ENCODE results near the gene AGO3.
"Not testable (repeated sequence)": the region's sequence is repeated elsewhere in the genome, so short reads cannot be mapped to it uniquely, and the experiment has no call there.

AGO3 gene

GRCh38 chr1:35930593-35931445 lies at the start of gene AGO3:
Gene AGO3, plus strand, starts transcription at chr1:35931105. Its CDS starts 322 bp downstream, at chr1:35931427.
- DNase-seq: peak; percentile 84

- DNase-seq: no peak
Measured at GRCh38 chr1:35881850-35882273, 49.0 kb upstream of the AGO3 start.

- DNase-seq: no peak
Measured at GRCh38 chr1:35882586-35882944, 48.3 kb upstream of the AGO3 start.

- DNase-seq: peak; percentile 89
Measured at GRCh38 chr1:35882945-35883634, 47.8 kb upstream of the AGO3 start, which contains the start of gene AGO1. Gene AGO1, plus strand, starts transcription at chr1:35883209. Its CDS starts 213 bp downstream, at chr1:35883422.

GRCh38 chr1:35883635-35884101 lies 47.2 kb upstream of the AGO3 start:
- DNase-seq: no peak

- DNase-seq: no peak
Measured at GRCh38 chr1:35884934-35885333, 46.0 kb upstream of the AGO3 start.

GRCh38 chr1:35885961-35886558 lies 44.8 kb upstream of the AGO3 start:
- no peak for DNase-seq

- DNase-seq: no peak
Measured at GRCh38 chr1:35886577-35887431, 44.1 kb upstream of the AGO3 start.

- no peak for DNase-seq
Measured at GRCh38 chr1:35887508-35887907, 43.4 kb upstream of the AGO3 start.

GRCh38 chr1:35888255-35888654 lies 42.6 kb upstream of the AGO3 start:
- DNase-seq: no peak

GRCh38 chr1:35888981-35889380 lies 41.9 kb upstream of the AGO3 start:
- not testable (repeated sequence) for DNase-seq

GRCh38 chr1:35893051-35893879 lies 37.6 kb upstream of the AGO3 start:
- DNase-seq: no peak

- DNase-seq: no peak
Measured at GRCh38 chr1:35894183-35894582, 36.7 kb upstream of the AGO3 start.

- DNase-seq: no peak
Measured at GRCh38 chr1:35894656-35895055, 36.2 kb upstream of the AGO3 start.

- DNase-seq: no peak
Measured at GRCh38 chr1:35899941-35900340, 31.0 kb upstream of the AGO3 start.

GRCh38 chr1:35901235-35901634 lies 29.7 kb upstream of the AGO3 start:
- no peak for DNase-seq

- DNase-seq: no peak
Measured at GRCh38 chr1:35902671-35903070, 28.2 kb upstream of the AGO3 start.

GRCh38 chr1:35914717-35915116 lies 16.2 kb upstream of the AGO3 start:
- no peak for DNase-seq

GRCh38 chr1:35915693-35916092 lies 15.2 kb upstream of the AGO3 start:
- DNase-seq: no peak

- DNase-seq: no peak
Measured at GRCh38 chr1:35923791-35924221, 7.1 kb upstream of the AGO3 start.

- no peak for DNase-seq
Measured at GRCh38 chr1:35924838-35925237, 6.1 kb upstream of the AGO3 start.

GRCh38 chr1:35925741-35926140 lies 5.2 kb upstream of the AGO3 start:
- no peak for DNase-seq
